ENCODE results near the gene ARL5C.

Gene ARL5C

GRCh38 chr17:39165841-39166349 is at the start of gene ARL5C:
Gene ARL5C (minus strand): TSS chr17:39166161. CDS start chr17:39165760, 401 bp downstream.
- H3K4me3 ChIP-seq (ENCODE audit: low read depth, low read length), result peak within 1 kb of the TSS; percentile 76

GRCh38 chr17:39213852-39214251 is 47.9 kb upstream of the ARL5C start:
- H3K4me3 ChIP-seq (ENCODE audit: low read depth, low read length), result no peak overlapping the region

GRCh38 chr17:39212841-39213480 is 47.0 kb upstream of the ARL5C start:
- H3K4me3 ChIP-seq (ENCODE audit: low read depth, low read length), result no peak overlapping the region

GRCh38 chr17:39212195-39212810 is 46.3 kb upstream of the ARL5C start:
- H3K4me3 ChIP-seq (ENCODE audit: low read depth, low read length), result no peak overlapping the region

GRCh38 chr17:39210093-39210434 is 44.1 kb upstream of the ARL5C start:
- peak overlapping the region; percentile 24 for H3K4me3 ChIP-seq (ENCODE audit: low read depth, low read length)

- peak overlapping the region; percentile 24 for H3K4me3 ChIP-seq (ENCODE audit: low read depth, low read length)
Measured at GRCh38 chr17:39209317-39210092, 43.5 kb upstream of the ARL5C start.

- H3K4me3 ChIP-seq (ENCODE audit: low read depth, low read length), result no peak overlapping the region
Measured at GRCh38 chr17:39208893-39209292, 42.9 kb upstream of the ARL5C start.

GRCh38 chr17:39208136-39208535 is 42.2 kb upstream of the ARL5C start:
- no peak overlapping the region for H3K4me3 ChIP-seq (ENCODE audit: low read depth, low read length)

GRCh38 chr17:39205112-39205526 is 39.2 kb upstream of the ARL5C start:
- no peak overlapping the region for H3K4me3 ChIP-seq (ENCODE audit: low read depth, low read length)

- no peak overlapping the region for H3K4me3 ChIP-seq (ENCODE audit: low read depth, low read length)
Measured at GRCh38 chr17:39204245-39204644, 38.3 kb upstream of the ARL5C start.

- peak overlapping the region; percentile 99 for H3K4me3 ChIP-seq (ENCODE audit: low read depth, low read length)
Measured at GRCh38 chr17:39200957-39201510, 35.1 kb upstream of the ARL5C start.

- H3K4me3 ChIP-seq (ENCODE audit: low read depth, low read length), result peak within 1 kb of the TSS; percentile 99
Measured at GRCh38 chr17:39200070-39200879, 34.3 kb upstream of the ARL5C start, which contains the start of gene RPL19. Gene RPL19 (plus strand): TSS chr17:39200283. CDS start chr17:39200345, 62 bp downstream.

GRCh38 chr17:39199820-39200069 is 33.8 kb upstream of the ARL5C start:
- peak overlapping the region; percentile 99 for H3K4me3 ChIP-seq (ENCODE audit: low read depth, low read length)

GRCh38 chr17:39198186-39198566 is 32.2 kb upstream of the ARL5C start:
- H3K4me3 ChIP-seq (ENCODE audit: low read depth, low read length), result peak overlapping the region; percentile 28

- H3K4me3 ChIP-seq (ENCODE audit: low read depth, low read length), result peak within 1 kb of the TSS; percentile 65
Measured at GRCh38 chr17:39197380-39198185, 31.6 kb upstream of the ARL5C start, which contains the start of gene CACNB1. Gene CACNB1 (minus strand): TSS chr17:39197669. CDS start chr17:39197495, 174 bp downstream.

GRCh38 chr17:39196808-39197291 is 30.9 kb upstream of the ARL5C start:
- peak overlapping the region; percentile 65 for H3K4me3 ChIP-seq (ENCODE audit: low read depth, low read length)

- peak overlapping the region; percentile 20 for H3K4me3 ChIP-seq (ENCODE audit: low read depth, low read length)
Measured at GRCh38 chr17:39196241-39196807, 30.4 kb upstream of the ARL5C start.

GRCh38 chr17:39195568-39196160 is 29.7 kb upstream of the ARL5C start:
- H3K4me3 ChIP-seq (ENCODE audit: low read depth, low read length), result peak overlapping the region; percentile 20

- H3K4me3 ChIP-seq (ENCODE audit: low read depth, low read length), result peak overlapping the region; percentile 20
Measured at GRCh38 chr17:39194985-39195524, 29.1 kb upstream of the ARL5C start.

All from iPS-11a (cell line).